Measurements from ENCODE around the gene EFTUD2.

Gene EFTUD2

GRCh38 chr17:44918006-44918405 lies 18.8 kb upstream of the EFTUD2 start:
- Histone ChIP-seq H3K9me3 (ENCODE audit: control insufficient read depth, insufficient read depth, low read depth, low read length) (no peaks in the 10 kb centered on the region), H3K27ac (ENCODE audit: extremely low read depth, low read depth, low read length) (no peak overlapping the region), H3K4me3 (ENCODE audit: low read depth, low read length) (no peak overlapping the region), H3K36me3 (ENCODE audit: control insufficient read depth in 2 of 2, insufficient read depth in 1 of 2, low read length in 2 of 2) (no peaks in the 10 kb centered on the region), H3K4me1 (ENCODE audit: control insufficient read depth, insufficient read depth, low read length) (no peaks in the 10 kb centered on the region; the same call in 1 of the 2 replicates)
- TF ChIP-seq ZNF202 (tag by site-specific recombination; IDR thresholded peaks at IDR 0.05; ENCODE audit: borderline replicate concordance) (no peak), ZNF302 (tag by site-specific recombination; IDR thresholded peaks at IDR 0.05; ENCODE audit: low read depth) (no peak), ZFP3 (tag by site-specific recombination; IDR thresholded peaks at IDR 0.05; ENCODE audit: low read depth) (no peak)
- CTCF ChIA-PET: interaction anchor here (0.9 to 7.9 kb wide), 13 partner anchors 9 to 329 kb away, joined by 3 to 296 read pairs (median 7); partner anchors contain the start of genes ACBD4 and EFTUD2
- POLR2A ChIA-PET: interaction anchor here (0.5 to 1.4 kb wide), 3 partner anchors 8 to 231 kb away, joined by 3 to 4 read pairs (median 3); partner anchors contain the start of gene ADAM11

GRCh38 chr17:44917456-44917855 lies 18.2 kb upstream of the EFTUD2 start:
- Histone ChIP-seq H3K9me3 (ENCODE audit: control insufficient read depth, insufficient read depth, low read depth, low read length) (no peaks in the 10 kb centered on the region), H3K4me3 (ENCODE audit: low read depth, low read length) (no peak overlapping the region), H3K36me3 (ENCODE audit: control insufficient read depth in 2 of 2, insufficient read depth in 1 of 2, low read length in 2 of 2) (no peaks in the 10 kb centered on the region), H3K27ac (ENCODE audit: extremely low read depth, low read depth, low read length) (no peak overlapping the region), H3K4me1 (ENCODE audit: control insufficient read depth, insufficient read depth, low read length) (no peaks in the 10 kb centered on the region; the same call in 1 of the 2 replicates)
- ChIA-PET POLR2A (no interaction called here), CTCF (interaction anchor here (0.9 to 7.9 kb wide), 8 partner anchors 9 to 329 kb away, joined by 3 to 296 read pairs (median 16); partner anchors contain the start of genes ACBD4 and EFTUD2)
- TF ChIP-seq ZNF501 (tag by site-specific recombination; IDR thresholded peaks at IDR 0.05) (no peak), ZNF518A (tag by site-specific recombination; conservative IDR thresholded peaks at IDR 0.05; ENCODE audit: low read depth) (no peak), ZNF488 (tag by site-specific recombination; IDR thresholded peaks at IDR 0.05) (no peak), ZNF510 (tag by site-specific recombination; IDR thresholded peaks at IDR 0.05; ENCODE audit: insufficient replicate concordance) (no peak), ZNF121 (tag by site-specific recombination; IDR thresholded peaks at IDR 0.05) (0 out of 2 replicates have a peak, but pooled peaks have one; percentile 30), ZFHX2 (tag by site-specific recombination; conservative IDR thresholded peaks at IDR 0.05) (no peak), ZNF37A (tag by site-specific recombination; IDR thresholded peaks at IDR 0.05) (no peak), ZNF701 (tag by site-specific recombination; IDR thresholded peaks at IDR 0.05) (no peak)

GRCh38 chr17:44916781-44917241 lies 17.6 kb upstream of the EFTUD2 start:
- POLR2A ChIA-PET: no interaction called here
- Histone ChIP-seq H3K4me3 (ENCODE audit: low read depth, low read length) (no peak overlapping the region), H3K4me1 (ENCODE audit: control insufficient read depth, insufficient read depth, low read length) (no peaks in the 10 kb centered on the region; the same call in 1 of the 2 replicates), H3K9me3 (ENCODE audit: control insufficient read depth, insufficient read depth, low read depth, low read length) (no peaks in the 10 kb centered on the region), H3K27ac (ENCODE audit: extremely low read depth, low read depth, low read length) (no peak overlapping the region), H3K36me3 (ENCODE audit: control insufficient read depth in 2 of 2, insufficient read depth in 1 of 2, low read length in 2 of 2) (no peaks in the 10 kb centered on the region)
- no peak for TF ChIP-seq ZNF394 (tag by site-specific recombination; IDR thresholded peaks at IDR 0.05; ENCODE audit: borderline replicate concordance)
- peak; percentile 48; the same call in 1 of the 2 replicates for TF ChIP-seq GLIS2 (tag by site-specific recombination; IDR thresholded peaks at IDR 0.05)
- CTCF ChIA-PET: interaction anchor here (0.8 to 7.9 kb wide), 3 partner anchors 9 to 104 kb away, joined by 5 to 296 read pairs (median 74); partner anchors contain the start of gene EFTUD2

Data from HEK293 (cell line).